Measurements from ENCODE around the gene TDP1.

- TF ChIP-seq, protein P1, sequence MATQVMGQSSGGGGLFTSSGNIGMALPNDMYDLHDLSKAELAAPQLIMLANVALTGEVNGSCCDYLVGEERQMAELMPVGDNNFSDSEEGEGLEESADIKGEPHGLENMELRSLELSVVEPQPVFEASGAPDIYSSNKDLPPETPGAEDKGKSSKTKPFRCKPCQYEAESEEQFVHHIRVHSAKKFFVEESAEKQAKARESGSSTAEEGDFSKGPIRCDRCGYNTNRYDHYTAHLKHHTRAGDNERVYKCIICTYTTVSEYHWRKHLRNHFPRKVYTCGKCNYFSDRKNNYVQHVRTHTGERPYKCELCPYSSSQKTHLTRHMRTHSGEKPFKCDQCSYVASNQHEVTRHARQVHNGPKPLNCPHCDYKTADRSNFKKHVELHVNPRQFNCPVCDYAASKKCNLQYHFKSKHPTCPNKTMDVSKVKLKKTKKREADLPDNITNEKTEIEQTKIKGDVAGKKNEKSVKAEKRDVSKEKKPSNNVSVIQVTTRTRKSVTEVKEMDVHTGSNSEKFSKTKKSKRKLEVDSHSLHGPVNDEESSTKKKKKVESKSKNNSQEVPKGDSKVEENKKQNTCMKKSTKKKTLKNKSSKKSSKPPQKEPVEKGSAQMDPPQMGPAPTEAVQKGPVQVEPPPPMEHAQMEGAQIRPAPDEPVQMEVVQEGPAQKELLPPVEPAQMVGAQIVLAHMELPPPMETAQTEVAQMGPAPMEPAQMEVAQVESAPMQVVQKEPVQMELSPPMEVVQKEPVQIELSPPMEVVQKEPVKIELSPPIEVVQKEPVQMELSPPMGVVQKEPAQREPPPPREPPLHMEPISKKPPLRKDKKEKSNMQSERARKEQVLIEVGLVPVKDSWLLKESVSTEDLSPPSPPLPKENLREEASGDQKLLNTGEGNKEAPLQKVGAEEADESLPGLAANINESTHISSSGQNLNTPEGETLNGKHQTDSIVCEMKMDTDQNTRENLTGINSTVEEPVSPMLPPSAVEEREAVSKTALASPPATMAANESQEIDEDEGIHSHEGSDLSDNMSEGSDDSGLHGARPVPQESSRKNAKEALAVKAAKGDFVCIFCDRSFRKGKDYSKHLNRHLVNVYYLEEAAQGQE (IDR thresholded peaks at IDR 0.05; ENCODE audit: insufficient read depth in 1 of 2, low read depth in 2 of 2, low read length in 1 of 2): no peak
- TF ChIP-seq TCF7L2 (IDR thresholded peaks at IDR 0.05; ENCODE audit: low read depth, low read length) (no peak), POLR2AphosphoS5 (IDR thresholded peaks at IDR 0.05; ENCODE audit: low read depth, low read length) (no peak)
- TF ChIP-seq, protein P2, sequence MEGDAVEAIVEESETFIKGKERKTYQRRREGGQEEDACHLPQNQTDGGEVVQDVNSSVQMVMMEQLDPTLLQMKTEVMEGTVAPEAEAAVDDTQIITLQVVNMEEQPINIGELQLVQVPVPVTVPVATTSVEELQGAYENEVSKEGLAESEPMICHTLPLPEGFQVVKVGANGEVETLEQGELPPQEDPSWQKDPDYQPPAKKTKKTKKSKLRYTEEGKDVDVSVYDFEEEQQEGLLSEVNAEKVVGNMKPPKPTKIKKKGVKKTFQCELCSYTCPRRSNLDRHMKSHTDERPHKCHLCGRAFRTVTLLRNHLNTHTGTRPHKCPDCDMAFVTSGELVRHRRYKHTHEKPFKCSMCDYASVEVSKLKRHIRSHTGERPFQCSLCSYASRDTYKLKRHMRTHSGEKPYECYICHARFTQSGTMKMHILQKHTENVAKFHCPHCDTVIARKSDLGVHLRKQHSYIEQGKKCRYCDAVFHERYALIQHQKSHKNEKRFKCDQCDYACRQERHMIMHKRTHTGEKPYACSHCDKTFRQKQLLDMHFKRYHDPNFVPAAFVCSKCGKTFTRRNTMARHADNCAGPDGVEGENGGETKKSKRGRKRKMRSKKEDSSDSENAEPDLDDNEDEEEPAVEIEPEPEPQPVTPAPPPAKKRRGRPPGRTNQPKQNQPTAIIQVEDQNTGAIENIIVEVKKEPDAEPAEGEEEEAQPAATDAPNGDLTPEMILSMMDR (IDR thresholded peaks at IDR 0.05): no peak
Measured at GRCh38 chr14:90034156-90034555, 78.4 kb downstream of the TDP1 start.
